ENCODE data around the gene LRRC8E. TPM values are rescaled to one million over a fixed set of nuclear protein-coding genes. Genes with fewer than 3 reads are reported as not detected.

LRRC8E gene
- total RNA-seq, 2 donors from 2014 or later, result 1.5 to 2.1 TPM

DNA sequence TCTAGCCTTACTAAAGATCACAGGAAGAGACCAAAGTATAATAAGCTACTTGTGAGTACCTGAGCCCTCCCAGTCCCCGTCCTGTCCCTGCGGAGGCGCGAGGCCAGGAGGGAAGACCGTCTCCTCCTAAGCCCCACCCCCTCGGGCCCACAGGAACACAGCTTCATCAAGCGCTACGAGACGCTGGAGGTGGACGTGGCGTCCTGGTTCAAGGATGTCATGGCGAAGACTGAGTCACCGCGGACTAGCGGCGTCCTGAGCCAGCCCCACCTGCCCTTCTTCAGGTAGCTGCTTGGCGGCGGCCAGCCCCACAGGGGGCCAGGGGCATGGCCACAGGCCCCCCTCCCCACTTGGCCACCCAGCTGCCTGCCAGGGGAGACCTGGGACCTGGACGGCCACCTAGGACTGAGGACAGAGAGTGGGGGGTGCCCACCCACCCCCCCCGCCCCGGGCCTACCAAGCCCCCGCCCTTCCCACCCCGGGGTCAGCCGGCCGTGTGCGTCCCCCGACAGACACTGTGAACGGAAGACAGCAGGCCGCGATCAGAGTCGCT, 23.9 kb downstream of the LRRC8E start:
- no peaks in the 10 kb centered on the region for H3K9me3 ChIP-seq
- H3K27ac ChIP-seq, result no peak overlapping the region
- no peak overlapping the region for H3K4me3 ChIP-seq
- H3K27me3 ChIP-seq, result peaks cover 0 to 6% of the 10 kb centered on the region in 2 donors
- DNase-seq (ENCODE audit: low spot score), result no peak
- H3K36me3 ChIP-seq, result peaks cover 36% of the 10 kb centered on the region
- H3K4me1 ChIP-seq, result peaks cover 0 to 32% of the 10 kb centered on the region in 2 donors
- TF ChIP-seq CTCF (IDR thresholded peaks at IDR 0.05), result no peak

GRCh38 chr19:7912697-7913564, 24.6 kb downstream of the LRRC8E start:
- no peak for TF ChIP-seq CTCF (IDR thresholded peaks at IDR 0.05)
- DNase-seq (ENCODE audit: low spot score), result no peak
- no peak overlapping the region for H3K27ac ChIP-seq
- H3K27me3 ChIP-seq, result peaks cover 0 to 12% of the 10 kb centered on the region in 2 donors
- H3K9me3 ChIP-seq, result no peaks in the 10 kb centered on the region
- H3K4me3 ChIP-seq, result no peak overlapping the region
- peaks cover 0 to 32% of the 10 kb centered on the region in 2 donors for H3K4me1 ChIP-seq
- H3K36me3 ChIP-seq, result peaks cover 36% of the 10 kb centered on the region

GRCh38 chr19:7913652-7914051, 25.3 kb downstream of the LRRC8E start:
- Histone ChIP-seq H3K4me3 (no peak overlapping the region), H3K4me1 (peaks cover 0 to 26% of the 10 kb centered on the region in 2 donors), H3K9me3 (no peaks in the 10 kb centered on the region), H3K27me3 (peaks cover 0 to 15% of the 10 kb centered on the region in 2 donors), H3K36me3 (peaks cover 36% of the 10 kb centered on the region), H3K27ac (no peak overlapping the region)
- DNase-seq (ENCODE audit: low spot score), result no peak
- no peak for TF ChIP-seq CTCF (IDR thresholded peaks at IDR 0.05)

DNA sequence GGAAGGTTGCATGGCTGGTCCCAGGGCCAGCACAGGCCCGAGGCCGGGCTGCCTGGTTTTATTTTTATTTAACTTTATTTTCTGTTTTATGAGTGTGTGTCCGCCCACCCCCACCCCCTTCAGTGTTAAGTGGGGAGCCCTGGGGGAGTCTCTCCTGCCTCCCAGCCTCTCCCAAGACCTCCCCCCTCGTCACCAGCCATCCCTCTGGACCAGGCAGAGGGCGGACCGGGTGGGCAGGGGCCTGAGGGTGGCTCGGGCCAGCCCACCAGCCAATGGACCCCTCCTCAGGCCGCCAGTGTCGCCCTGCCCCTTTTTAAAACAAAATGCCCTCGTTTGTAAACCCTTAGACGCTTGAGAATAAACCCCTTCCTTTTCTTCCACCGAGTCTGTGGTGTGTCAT, 25.8 kb downstream of the LRRC8E start:
- Histone ChIP-seq H3K4me3 (no peak overlapping the region), H3K27ac (no peak overlapping the region), H3K4me1 (peaks cover 0 to 27% of the 10 kb centered on the region in 2 donors), H3K27me3 (peaks cover 0 to 15% of the 10 kb centered on the region in 2 donors), H3K36me3 (peaks cover 36% of the 10 kb centered on the region), H3K9me3 (no peaks in the 10 kb centered on the region)
- no peak for DNase-seq (ENCODE audit: low spot score)
- TF ChIP-seq CTCF (IDR thresholded peaks at IDR 0.05), result no peak

DNA sequence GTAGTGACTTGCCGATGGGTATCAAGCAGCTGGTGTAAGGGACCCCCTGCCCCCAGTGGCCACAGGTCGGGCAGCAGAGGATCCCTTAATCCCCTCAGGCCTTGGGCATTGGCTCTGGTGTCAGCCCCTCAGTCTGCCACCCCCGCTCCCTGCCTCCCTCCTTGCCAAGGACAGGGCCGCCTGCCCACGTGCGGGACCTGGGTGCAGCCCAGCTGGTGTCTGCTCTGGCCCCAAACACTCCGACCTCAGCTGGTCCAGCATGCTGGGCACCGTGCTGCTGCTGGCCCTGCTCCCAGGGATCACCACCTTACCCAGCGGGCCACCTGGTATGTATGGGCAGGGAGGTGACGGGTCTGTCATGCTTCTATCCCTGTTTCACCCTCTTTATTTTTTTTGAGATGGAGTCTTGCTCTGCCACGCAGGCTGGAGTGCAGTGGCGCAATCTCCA, 26.3 kb downstream of the LRRC8E start, which contains the start of gene TGFBR3L:
Gene TGFBR3L (plus strand): TSS at position 233 of the 448 bp plus-strand sequence.
- no peak for TF ChIP-seq CTCF (IDR thresholded peaks at IDR 0.05)
- Histone ChIP-seq H3K27me3 (peaks cover 0 to 15% of the 10 kb centered on the region in 2 donors), H3K4me3 (no peak within 1 kb of the TSS), H3K36me3 (peaks cover 35% of the 10 kb centered on the region), H3K9me3 (no peaks in the 10 kb centered on the region), H3K27ac (no peak within 1 kb of the TSS), H3K4me1 (peaks cover 0 to 32% of the 10 kb centered on the region in 2 donors)
- DNase-seq (ENCODE audit: low spot score), result no peak

All from right atrium auricular region (tissue), 2 donors.